Neutrophil (primary cell): Measurements from ENCODE around the gene ANXA5.

Source experiments
- H3K27ac ChIP-seq: fragments of 200-600 bp; sonication (generic); 2 replicates; pipeline ENCODE4 v1.5.1; 2016; ENCODE audit warnings: mild to moderate bottlenecking, moderate library complexity
- H3K27me3 ChIP-seq: fragments of 200-600 bp; sonication (generic); 2 replicates; pipeline ENCODE4 v1.6.0; 2016; ENCODE audit warnings: mild to moderate bottlenecking
- H3K36me3 ChIP-seq: fragments of 200-600 bp; sonication (generic); 2 replicates; pipeline ENCODE4 v1.5.1; 2017
- H3K4me1 ChIP-seq, 2 experiments: fragments of 200-600 bp in 1 of 2; sonication (generic) in 1 of 2; 1 replicate in 1 of 2; 2 replicates in 1 of 2; pipeline versions ENCODE4 v1.5.1 to v1.6.1; 2013 to 2016; ENCODE audit warnings: low read depth in 1 of 2, low read length in 1 of 2, mild to moderate bottlenecking in 1 of 2, moderate library complexity in 1 of 2; ENCODE audit not compliant: control insufficient read depth in 1 of 2, insufficient read depth in 1 of 2
- H3K4me3 ChIP-seq, 2 experiments: fragments of 200-600 bp in 1 of 2; sonication (generic) in 1 of 2; 1 replicate in 1 of 2; 2 replicates in 1 of 2; pipeline ENCODE4 v1.5.1; 2013 to 2016; ENCODE audit warnings: low read depth in 1 of 2, low read length in 1 of 2, mild to moderate bottlenecking in 1 of 2, moderate library complexity in 1 of 2
- H3K9me3 ChIP-seq: fragments of 200-600 bp; sonication (generic); 2 replicates; pipeline ENCODE4 v1.5.1; 2016
- CTCF ChIP-seq: fragments of 200-600 bp; sonication (generic); IDR thresholded peaks from 2 replicates; pipeline ENCODE4 v1.5.1; 2016; ENCODE audit warnings: antibody characterized with exemption

ANXA5 gene

GRCh38 chr4:121692261-121692660 lies 4.5 kb downstream of the ANXA5 start:
- Histone ChIP-seq H3K27me3 (peaks cover under 1% of the 10 kb centered on the region), H3K9me3 (no peaks in the 10 kb centered on the region), H3K27ac (no peak overlapping the region), H3K36me3 (no peaks in the 10 kb centered on the region), H3K4me3 (no peak overlapping the region), H3K4me1 (peaks cover 3 to 10% of the 10 kb centered on the region in 2 experiments)
- TF ChIP-seq CTCF = no peak

GRCh38 chr4:121690001-121690400 lies 6.8 kb downstream of the ANXA5 start:
- Histone ChIP-seq H3K9me3 (no peaks in the 10 kb centered on the region), H3K4me1 (no peaks in the 10 kb centered on the region), H3K36me3 (peaks cover 7% of the 10 kb centered on the region), H3K4me3 (no peak overlapping the region), H3K27me3 (no peaks in the 10 kb centered on the region), H3K27ac (no peak overlapping the region)
- TF ChIP-seq CTCF = no peak

GRCh38 chr4:121688701-121689100 lies 8.1 kb downstream of the ANXA5 start:
- TF ChIP-seq CTCF = no peak
- no peak overlapping the region for H3K4me3 ChIP-seq
- H3K36me3 ChIP-seq = peaks cover 14% of the 10 kb centered on the region
- no peaks in the 10 kb centered on the region for H3K4me1 ChIP-seq
- H3K9me3 ChIP-seq = no peaks in the 10 kb centered on the region
- no peak overlapping the region for H3K27ac ChIP-seq
- H3K27me3 ChIP-seq = no peaks in the 10 kb centered on the region

GRCh38 chr4:121688261-121688660 lies 8.5 kb downstream of the ANXA5 start:
- Histone ChIP-seq H3K36me3 (peaks cover 18% of the 10 kb centered on the region), H3K9me3 (no peaks in the 10 kb centered on the region), H3K27me3 (no peaks in the 10 kb centered on the region), H3K27ac (no peak overlapping the region), H3K4me1 (no peaks in the 10 kb centered on the region), H3K4me3 (no peak overlapping the region)
- no peak for TF ChIP-seq CTCF

- no peak for TF ChIP-seq CTCF
- H3K4me1 ChIP-seq = no peaks in the 10 kb centered on the region
- no peaks in the 10 kb centered on the region for H3K27me3 ChIP-seq
- H3K27ac ChIP-seq = no peak overlapping the region
- peaks cover 38% of the 10 kb centered on the region for H3K36me3 ChIP-seq
- no peaks in the 10 kb centered on the region for H3K9me3 ChIP-seq
- H3K4me3 ChIP-seq = no peak overlapping the region
Observed at GRCh38 chr4:121686255-121686654, 10.5 kb downstream of the ANXA5 start.

GRCh38 chr4:121685257-121685656 lies 11.5 kb downstream of the ANXA5 start:
- no peak for TF ChIP-seq CTCF
- peaks cover 48% of the 10 kb centered on the region for H3K36me3 ChIP-seq
- H3K27ac ChIP-seq = no peak overlapping the region
- H3K9me3 ChIP-seq = no peaks in the 10 kb centered on the region
- no peaks in the 10 kb centered on the region for H3K4me1 ChIP-seq
- H3K4me3 ChIP-seq = no peak overlapping the region
- H3K27me3 ChIP-seq = no peaks in the 10 kb centered on the region
